Left ventricle myocardium inferior (tissue), 1 donor: ENCODE data around the gene TOMM22. TPM values are rescaled to one million over a fixed set of nuclear protein-coding genes. Genes with fewer than 3 reads are reported as not detected.
A peak's percentile ranks its signal among the peaks of the same experiment; 100 is the strongest.

ENCODE experiments used
- DNase-seq: peaks from one replicate; pipeline ENCODE4 v3.0.0-alpha.2; 2020
- H3K27ac ChIP-seq: fragments of 200-600 bp; replicated peaks from 2 replicates; pipeline ENCODE4 v1.8.0; 2021
- H3K27me3 ChIP-seq: fragments of 200-600 bp; 2 replicates; pipeline ENCODE4 v1.8.0; 2021; ENCODE audit warnings: low read depth
- H3K36me3 ChIP-seq: fragments of 200-600 bp; 2 replicates; pipeline ENCODE4 v1.8.0; 2021
- H3K4me1 ChIP-seq: fragments of 200-600 bp; 2 replicates; pipeline ENCODE4 v1.8.0; 2021
- H3K4me3 ChIP-seq: fragments of 200-600 bp; 2 replicates; pipeline ENCODE4 v1.8.0; 2021; ENCODE audit warnings: mild to moderate bottlenecking, moderate library complexity
- H3K9me3 ChIP-seq: fragments of 200-600 bp; replicated peaks from 2 replicates; pipeline ENCODE4 v1.8.0; 2021
- CTCF ChIP-seq: fragments of 200-600 bp; IDR thresholded peaks from 2 replicates; pipeline ENCODE4 v1.8.0; 2021; ENCODE audit warnings: antibody characterized with exemption, mild to moderate bottlenecking, borderline replicate concordance
- intact Hi-C: fragments of 100-400 bp; cut with micrococcal nuclease; formaldehyde crosslinking; loops from one replicate; pipeline ENCODE4 v1.11.0; 2022
- total RNA-seq: library from RNA; stranded (reverse); fragmentation: NEBNext Ultra II Directional; extraction: Animal tissue kit (Norgen Biotek cat#: 25700); gene quantifications from one replicate; pipeline ENCODE4 v1.2.1, GENCODE V29; 2021
- donor health status: DM: no; HTN: yes; CAD: no; lungs with severe emphysema.

TOMM22 gene
- total RNA-seq, 1 donor from 2014 or later = 66.6 TPM

GRCh38 chr22:38728871-38729796, 47.4 kb downstream of the TOMM22 start:
- no peak for DNase-seq
- H3K36me3 ChIP-seq = peaks cover 76% of the 10 kb centered on the region

GRCh38 chr22:38729946-38730345, 48.2 kb downstream of the TOMM22 start:
- Histone ChIP-seq H3K4me1 (peaks cover 57% of the 10 kb centered on the region), H3K36me3 (peaks cover 72% of the 10 kb centered on the region), H3K27me3 (no peaks in the 10 kb centered on the region), H3K27ac (no peak overlapping the region), H3K9me3 (no peaks in the 10 kb centered on the region), H3K4me3 (no peak overlapping the region)
- no peak for DNase-seq
- intact Hi-C loops = no loop called here
- no peak for TF ChIP-seq CTCF

More at GRCh38 chr22:38728871-38729796, 47.4 kb downstream of the TOMM22 start:
- Histone ChIP-seq H3K4me3 (no peak overlapping the region), H3K27ac (no peak overlapping the region), H3K4me1 (peaks cover 50% of the 10 kb centered on the region), H3K9me3 (no peaks in the 10 kb centered on the region), H3K27me3 (no peaks in the 10 kb centered on the region)
- intact Hi-C loops = no loop called here
- no peak for TF ChIP-seq CTCF

GRCh38 chr22:38730411-38730871, 48.7 kb downstream of the TOMM22 start:
- Histone ChIP-seq H3K36me3 (peaks cover 72% of the 10 kb centered on the region), H3K9me3 (no peaks in the 10 kb centered on the region), H3K4me3 (no peak overlapping the region), H3K4me1 (peaks cover 57% of the 10 kb centered on the region), H3K27me3 (no peaks in the 10 kb centered on the region), H3K27ac (no peak overlapping the region)
- intact Hi-C loops = no loop called here
- no peak for DNase-seq
- TF ChIP-seq CTCF = no peak

- no peak for DNase-seq
- Histone ChIP-seq H3K27ac (peak overlapping the region; percentile 84), H3K9me3 (no peaks in the 10 kb centered on the region), H3K27me3 (no peaks in the 10 kb centered on the region), H3K36me3 (peaks cover 72% of the 10 kb centered on the region), H3K4me3 (no peak overlapping the region), H3K4me1 (peaks cover 62% of the 10 kb centered on the region)
- intact Hi-C loops = no loop called here
- TF ChIP-seq CTCF = no peak
Measured at GRCh38 chr22:38731703-38732161, 50.0 kb downstream of the TOMM22 start.

- TF ChIP-seq CTCF = no peak
- H3K27me3 ChIP-seq = no peaks in the 10 kb centered on the region
- peak overlapping the region; percentile 84 for H3K27ac ChIP-seq
- H3K4me1 ChIP-seq = peaks cover 62% of the 10 kb centered on the region
- intact Hi-C loops = no loop called here
- peaks cover 72% of the 10 kb centered on the region for H3K36me3 ChIP-seq
- no peak overlapping the region for H3K4me3 ChIP-seq
- H3K9me3 ChIP-seq = no peaks in the 10 kb centered on the region
- no peak for DNase-seq
Measured at GRCh38 chr22:38732251-38732815, 50.6 kb downstream of the TOMM22 start.
